K562 (cell line): ENCODE results near the gene TFRC. TPM values are rescaled to one million over a fixed set of nuclear protein-coding genes. Genes with fewer than 3 reads are reported as not detected.

Experiments
- CBFA2T3 ChIP-seq: fragments of 450-650 bp; IDR thresholded peaks from 2 replicates; pipeline ENCODE4 v1.6.1; 2017
- EP400 ChIP-seq: fragments of 450-650 bp; IDR thresholded peaks from 2 replicates; pipeline ENCODE4 v1.6.1; 2017; ENCODE audit warnings: antibody characterized with exemption, mild to moderate bottlenecking, moderate library complexity
- HCFC1 ChIP-seq: IDR thresholded peaks from 2 replicates; pipeline ENCODE4 v1.6.1; 2012; ENCODE audit warnings: low read depth, low read length, improper control_type of control experiment
- KAT8 ChIP-seq: fragments of 450-650 bp; IDR thresholded peaks from 2 replicates; pipeline ENCODE4 v1.6.1; 2016; ENCODE audit warnings: low read depth, mild to moderate bottlenecking
- MAZ ChIP-seq, 2 experiments: fragments of 450-650 bp in 1 of 2; sonication (generic) in 1 of 2; formaldehyde crosslinking; IDR thresholded peaks in 1 of 2; conservative IDR thresholded peaks in 1 of 2; 2 replicates each; pipeline versions ENCODE4 v1.4.0 to v1.5.0; 2020; ENCODE audit warnings: mild to moderate bottlenecking in 1 of 2, missing genetic modification reagents in 1 of 2
- NFXL1 ChIP-seq: fragments of 450-650 bp; formaldehyde crosslinking; IDR thresholded peaks from 2 replicates; pipeline ENCODE4 v1.4.0; 2021; ENCODE audit warnings: mild to moderate bottlenecking
- RBM25 ChIP-seq: fragments of 200-400 bp; formaldehyde crosslinking; IDR thresholded peaks from 2 replicates; pipeline ENCODE4 v1.6.1; 2018; ENCODE audit warnings: low read length, low read depth, moderate library complexity; ENCODE audit not compliant: severe bottlenecking
- RCOR1 ChIP-seq, 2 experiments: IDR thresholded peaks; 2 replicates each; pipeline ENCODE4 v1.6.1; 2012; ENCODE audit warnings: low read depth in 2 of 2, low read length in 2 of 2, borderline replicate concordance in 1 of 2, improper control_type of control experiment in 1 of 2
- SAFB2 ChIP-seq: fragments of 200-400 bp; formaldehyde crosslinking; IDR thresholded peaks from 2 replicates; pipeline ENCODE4 v1.6.1; 2018; ENCODE audit warnings: borderline replicate concordance, low read length, low read depth, moderate library complexity; ENCODE audit not compliant: severe bottlenecking
- SMARCA4 ChIP-seq: fragments of 450-650 bp; IDR thresholded peaks from 2 replicates; pipeline ENCODE4 v1.6.1; 2016
- SRSF7 ChIP-seq: fragments of 200-400 bp; formaldehyde crosslinking; optimal IDR thresholded peaks from 2 replicates; pipeline ENCODE3; 2017; ENCODE audit warnings: mild to moderate bottlenecking, low read depth, low read length
- ZNF212 ChIP-seq: fragments of 450-650 bp; formaldehyde crosslinking; IDR thresholded peaks from 2 replicates; pipeline ENCODE4 v1.4.0; 2020; ENCODE audit warnings: mild to moderate bottlenecking
- ZNF561 ChIP-seq: fragments of 450-650 bp; formaldehyde crosslinking; conservative IDR thresholded peaks from 2 replicates; pipeline ENCODE4 v1.4.0; 2020; ENCODE audit warnings: mild to moderate bottlenecking, moderate library complexity
- ZNF766 ChIP-seq: fragments of 200-800 bp; sonication (Bioruptor generic); conservative IDR thresholded peaks from 2 replicates; pipeline ENCODE4 v1.6.1; 2016; ENCODE audit warnings: missing genetic modification characterization, missing compliant biosample characterization
- ZZZ3 ChIP-seq: fragments of 450-650 bp; IDR thresholded peaks from 2 replicates; pipeline ENCODE4 v1.6.1; 2016; ENCODE audit warnings: antibody characterized with exemption, mild to moderate bottlenecking, moderate library complexity
- polyA plus RNA-seq, 8 experiments: library from polyadenylated mRNA; depleted of rRNA in 4 of 8; stranded (reverse) in 5 of 8; unstranded in 3 of 8; fragments of >200 nt; fragmentation: Nextera tagmentation in 2 of 8; fragmentation: Illumina TruSeq in 1 of 8; extraction: Ambion mirVana in 2 of 8; extraction: Trizol in 1 of 8; gene quantifications; 2 replicates each; pipeline versions ENCODE4 v1.2.1 to v1.2.3, GENCODE V29; 2011 to 2014; ENCODE audit warnings: inconsistent platforms in 1 of 8, missing spikeins in 1 of 8
- total RNA-seq, 7 experiments: library from RNA; depleted of rRNA in 6 of 7; stranded (reverse); fragments of >200 nt in 6 of 7; fragmentation: Illumina TruSeq in 2 of 7; extraction: Trizol in 2 of 7; gene quantifications; 2 replicates each; pipeline versions ENCODE4 v1.2.1 to v1.2.3, GENCODE V29; 2011 to 2021; ENCODE audit warnings: low replicate concordance in 1 of 7
- TF ChIP-seq, protein P1 (sequence below): fragments of 450-650 bp; IDR thresholded peaks from 2 replicates; pipeline ENCODE4 v1.6.1; 2014; ENCODE audit warnings: low read depth, mild to moderate bottlenecking, moderate library complexity, borderline replicate concordance
- TF ChIP-seq, protein P2 (sequence below): fragments of 450-650 bp; IDR thresholded peaks from 2 replicates; pipeline ENCODE4 v1.6.1; 2017; ENCODE audit warnings: antibody characterized with exemption, mild to moderate bottlenecking
- TF ChIP-seq, protein P3 (sequence below): fragments of 250-450 bp; sonication (Bioruptor Pico); IDR thresholded peaks from 2 replicates; pipeline ENCODE4 v1.5.0; 2021
- TF ChIP-seq, protein P4 (sequence below): sonication (generic); formaldehyde crosslinking; IDR thresholded peaks from 2 replicates; pipeline ENCODE4 v1.8.0; 2022; ENCODE audit warnings: mild to moderate bottlenecking, low read depth, missing genetic modification reagents

Gene TFRC
- total and polyA plus RNA-seq, 9 of the 15 experiments (the other 6 are each of a cell fraction or from before 2014, with no cell fraction given), result 149 to 679 (median 332) TPM

DNA sequence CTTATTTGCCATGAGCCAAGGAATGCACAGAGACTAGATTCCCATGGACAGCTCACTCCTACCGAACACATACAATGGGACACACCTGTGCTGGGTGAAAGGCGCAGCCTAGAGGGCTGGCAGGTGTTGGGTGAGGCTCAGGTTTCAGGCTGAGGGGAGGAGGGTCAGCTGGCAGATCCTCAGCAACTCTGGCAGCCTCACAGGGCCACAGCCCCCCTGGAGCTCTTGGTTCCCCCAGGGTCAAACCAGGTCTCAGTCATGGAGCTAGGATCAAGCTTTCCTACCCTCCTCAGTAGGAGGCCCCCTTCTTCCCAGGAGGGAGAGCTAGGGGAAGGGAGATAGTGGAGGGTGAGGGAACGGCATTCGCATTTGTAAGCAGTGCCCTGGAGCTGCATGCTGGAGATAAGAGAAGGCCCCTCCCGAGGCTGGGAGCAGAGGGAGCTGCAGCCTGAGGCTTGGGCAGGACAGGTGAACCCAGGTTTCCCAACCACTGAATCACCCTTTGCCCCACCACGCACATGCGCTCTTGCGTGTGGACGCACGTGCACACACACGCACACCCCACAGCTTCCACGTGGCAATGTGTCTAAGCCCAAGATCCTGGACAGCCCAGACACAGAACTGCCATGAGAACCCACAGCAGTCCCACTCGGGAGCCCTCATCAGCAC lies 26.3 kb upstream of the TFRC start (continued):
- no peak for TF ChIP-seq RBM25
- TF ChIP-seq, protein P1, sequence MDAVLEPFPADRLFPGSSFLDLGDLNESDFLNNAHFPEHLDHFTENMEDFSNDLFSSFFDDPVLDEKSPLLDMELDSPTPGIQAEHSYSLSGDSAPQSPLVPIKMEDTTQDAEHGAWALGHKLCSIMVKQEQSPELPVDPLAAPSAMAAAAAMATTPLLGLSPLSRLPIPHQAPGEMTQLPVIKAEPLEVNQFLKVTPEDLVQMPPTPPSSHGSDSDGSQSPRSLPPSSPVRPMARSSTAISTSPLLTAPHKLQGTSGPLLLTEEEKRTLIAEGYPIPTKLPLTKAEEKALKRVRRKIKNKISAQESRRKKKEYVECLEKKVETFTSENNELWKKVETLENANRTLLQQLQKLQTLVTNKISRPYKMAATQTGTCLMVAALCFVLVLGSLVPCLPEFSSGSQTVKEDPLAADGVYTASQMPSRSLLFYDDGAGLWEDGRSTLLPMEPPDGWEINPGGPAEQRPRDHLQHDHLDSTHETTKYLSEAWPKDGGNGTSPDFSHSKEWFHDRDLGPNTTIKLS, result no peak
- TF ChIP-seq HCFC1, result no peak
- TF ChIP-seq CBFA2T3, result peak; percentile 97
- TF ChIP-seq, protein P2, sequence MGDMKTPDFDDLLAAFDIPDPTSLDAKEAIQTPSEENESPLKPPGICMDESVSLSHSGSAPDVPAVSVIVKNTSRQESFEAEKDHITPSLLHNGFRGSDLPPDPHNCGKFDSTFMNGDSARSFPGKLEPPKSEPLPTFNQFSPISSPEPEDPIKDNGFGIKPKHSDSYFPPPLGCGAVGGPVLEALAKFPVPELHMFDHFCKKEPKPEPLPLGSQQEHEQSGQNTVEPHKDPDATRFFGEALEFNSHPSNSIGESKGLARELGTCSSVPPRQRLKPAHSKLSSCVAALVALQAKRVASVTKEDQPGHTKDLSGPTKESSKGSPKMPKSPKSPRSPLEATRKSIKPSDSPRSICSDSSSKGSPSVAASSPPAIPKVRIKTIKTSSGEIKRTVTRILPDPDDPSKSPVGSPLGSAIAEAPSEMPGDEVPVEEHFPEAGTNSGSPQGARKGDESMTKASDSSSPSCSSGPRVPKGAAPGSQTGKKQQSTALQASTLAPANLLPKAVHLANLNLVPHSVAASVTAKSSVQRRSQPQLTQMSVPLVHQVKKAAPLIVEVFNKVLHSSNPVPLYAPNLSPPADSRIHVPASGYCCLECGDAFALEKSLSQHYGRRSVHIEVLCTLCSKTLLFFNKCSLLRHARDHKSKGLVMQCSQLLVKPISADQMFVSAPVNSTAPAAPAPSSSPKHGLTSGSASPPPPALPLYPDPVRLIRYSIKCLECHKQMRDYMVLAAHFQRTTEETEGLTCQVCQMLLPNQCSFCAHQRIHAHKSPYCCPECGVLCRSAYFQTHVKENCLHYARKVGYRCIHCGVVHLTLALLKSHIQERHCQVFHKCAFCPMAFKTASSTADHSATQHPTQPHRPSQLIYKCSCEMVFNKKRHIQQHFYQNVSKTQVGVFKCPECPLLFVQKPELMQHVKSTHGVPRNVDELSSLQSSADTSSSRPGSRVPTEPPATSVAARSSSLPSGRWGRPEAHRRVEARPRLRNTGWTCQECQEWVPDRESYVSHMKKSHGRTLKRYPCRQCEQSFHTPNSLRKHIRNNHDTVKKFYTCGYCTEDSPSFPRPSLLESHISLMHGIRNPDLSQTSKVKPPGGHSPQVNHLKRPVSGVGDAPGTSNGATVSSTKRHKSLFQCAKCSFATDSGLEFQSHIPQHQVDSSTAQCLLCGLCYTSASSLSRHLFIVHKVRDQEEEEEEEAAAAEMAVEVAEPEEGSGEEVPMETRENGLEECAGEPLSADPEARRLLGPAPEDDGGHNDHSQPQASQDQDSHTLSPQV, result peak; percentile 98
- TF ChIP-seq ZNF766 (CRISPR knock-in tag), result peak; percentile 51; the same call in 1 of the 2 replicates
- TF ChIP-seq, protein P3, sequence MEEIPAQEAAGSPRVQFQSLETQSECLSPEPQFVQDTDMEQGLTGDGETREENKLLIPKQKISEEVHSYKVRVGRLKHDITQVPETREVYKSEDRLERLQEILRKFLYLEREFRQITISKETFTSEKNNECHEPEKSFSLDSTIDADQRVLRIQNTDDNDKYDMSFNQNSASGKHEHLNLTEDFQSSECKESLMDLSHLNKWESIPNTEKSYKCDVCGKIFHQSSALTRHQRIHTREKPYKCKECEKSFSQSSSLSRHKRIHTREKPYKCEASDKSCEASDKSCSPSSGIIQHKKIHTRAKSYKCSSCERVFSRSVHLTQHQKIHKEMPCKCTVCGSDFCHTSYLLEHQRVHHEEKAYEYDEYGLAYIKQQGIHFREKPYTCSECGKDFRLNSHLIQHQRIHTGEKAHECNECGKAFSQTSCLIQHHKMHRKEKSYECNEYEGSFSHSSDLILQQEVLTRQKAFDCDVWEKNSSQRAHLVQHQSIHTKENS (CRISPR knock-in tag), result no peak
- TF ChIP-seq, protein P4, sequence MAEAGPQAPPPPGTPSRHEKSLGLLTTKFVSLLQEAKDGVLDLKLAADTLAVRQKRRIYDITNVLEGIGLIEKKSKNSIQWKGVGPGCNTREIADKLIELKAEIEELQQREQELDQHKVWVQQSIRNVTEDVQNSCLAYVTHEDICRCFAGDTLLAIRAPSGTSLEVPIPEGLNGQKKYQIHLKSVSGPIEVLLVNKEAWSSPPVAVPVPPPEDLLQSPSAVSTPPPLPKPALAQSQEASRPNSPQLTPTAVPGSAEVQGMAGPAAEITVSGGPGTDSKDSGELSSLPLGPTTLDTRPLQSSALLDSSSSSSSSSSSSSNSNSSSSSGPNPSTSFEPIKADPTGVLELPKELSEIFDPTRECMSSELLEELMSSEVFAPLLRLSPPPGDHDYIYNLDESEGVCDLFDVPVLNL, result no peak
- no peak for TF ChIP-seq SRSF7
- TF ChIP-seq KAT8, result no peak
- no peak for TF ChIP-seq NFXL1 (CRISPR knock-in tag)
- peak; percentile 96 for TF ChIP-seq SMARCA4
- no peak for TF ChIP-seq ZNF561
- TF ChIP-seq ZNF212 (CRISPR knock-in tag), result no peak
- peak; percentile 90 to 95 for TF ChIP-seq MAZ (CRISPR knock-in tag; conservative IDR thresholded peaks at IDR 0.05 in 1 of 2, IDR thresholded peaks at IDR 0.05 in 1 of 2)
- TF ChIP-seq RCOR1 (IDR thresholded peaks at IDR 0.05; ENCODE audit: borderline replicate concordance in 1 of 2, low read depth in 2 of 2, low read length in 2 of 2), result peak in 1 of 2 experiments; percentile 92; a peak in 2 of 4 replicates
- peak; percentile 79 for TF ChIP-seq EP400
- TF ChIP-seq ZZZ3, result no peak
- TF ChIP-seq SAFB2, result no peak
